GM23338 (cell line): ENCODE data around the gene FYTTD1. TPM values are rescaled to one million over a fixed set of nuclear protein-coding genes. Genes with fewer than 3 reads are reported as not detected.

Experiments
- ATAC-seq: fragments of 200-7000 bp; cut with Tn5 transposase; 3 replicates; pipeline ENCODE4 v1.9.1; 2020
- DNase-seq: peaks from one replicate; pipeline ENCODE4 v3.0.0-alpha.2; 2015; ENCODE audit warnings: low spot score
- H2AFZ ChIP-seq: fragments of 200-600 bp; sonication (generic); 2 replicates; pipeline ENCODE4 v1.8.0; 2016; ENCODE audit warnings: antibody characterized with exemption, mild to moderate bottlenecking, moderate library complexity
- H3F3A ChIP-seq: fragments of 200-600 bp; sonication (generic); replicated peaks from 2 replicates; pipeline ENCODE4 v1.8.0; 2017; ENCODE audit warnings: antibody characterized with exemption, mixed run types, low read depth
- H3K27ac ChIP-seq: fragments of 200-600 bp; sonication (generic); 2 replicates; pipeline ENCODE4 v1.6.1; 2016; ENCODE audit warnings: low read depth
- H3K27me3 ChIP-seq: fragments of 200-600 bp; sonication (generic); 2 replicates; pipeline ENCODE4 v1.8.0; 2016; ENCODE audit warnings: mild to moderate bottlenecking, mixed run types, moderate library complexity; ENCODE audit not compliant: insufficient read depth
- H3K36me3 ChIP-seq: fragments of 200-600 bp; sonication (generic); 2 replicates; pipeline ENCODE4 v1.8.0; 2016; ENCODE audit warnings: mild to moderate bottlenecking; ENCODE audit not compliant: insufficient read depth
- H3K4me1 ChIP-seq: fragments of 200-600 bp; sonication (generic); 2 replicates; pipeline ENCODE4 v1.8.0; 2016; ENCODE audit warnings: mild to moderate bottlenecking, moderate library complexity; ENCODE audit not compliant: insufficient read depth
- H3K4me2 ChIP-seq: fragments of 200-600 bp; sonication (generic); 2 replicates; pipeline ENCODE4 v1.7.1; 2017; ENCODE audit warnings: mixed run types
- H3K4me3 ChIP-seq: fragments of 200-600 bp; sonication (generic); 2 replicates; pipeline ENCODE4 v1.6.1; 2016; ENCODE audit warnings: mixed run types
- H3K79me2 ChIP-seq: fragments of 200-600 bp; sonication (generic); replicated peaks from 2 replicates; pipeline ENCODE4 v1.8.0; 2017; ENCODE audit warnings: mild to moderate bottlenecking; ENCODE audit not compliant: insufficient read depth
- H3K9me2 ChIP-seq: fragments of 200-600 bp; sonication (generic); 2 replicates; pipeline ENCODE4 v1.8.0; 2017; ENCODE audit not compliant: insufficient read depth
- H4K20me1 ChIP-seq: fragments of 200-600 bp; sonication (generic); replicated peaks from 2 replicates; pipeline ENCODE4 v1.8.0; 2017; ENCODE audit warnings: mild to moderate bottlenecking; ENCODE audit not compliant: insufficient read depth
- H3K27ac Mint-ChIP-seq: 2 replicates; pipeline ENCODE4 v1.8.0; 2020; ENCODE audit warnings: inconsistent platforms, mild to moderate bottlenecking, moderate library complexity, mixed read lengths
- H3K27me3 Mint-ChIP-seq: 3 replicates; pipeline ENCODE4 v1.8.0; 2022; ENCODE audit warnings: low read depth, mild to moderate bottlenecking, moderate library complexity, mixed read lengths, inconsistent platforms; ENCODE audit not compliant: insufficient read depth, poor library complexity
- H3K36me3 Mint-ChIP-seq: 3 replicates; pipeline ENCODE4 v1.8.0; 2021; ENCODE audit warnings: low read depth, mild to moderate bottlenecking, inconsistent platforms, moderate library complexity, mixed read lengths
- H3K4me1 Mint-ChIP-seq: 3 replicates; pipeline ENCODE4 v1.8.0; 2020; ENCODE audit warnings: mild to moderate bottlenecking, inconsistent platforms, mixed read lengths
- H3K4me3 Mint-ChIP-seq: 3 replicates; pipeline ENCODE4 v1.8.0; 2021; ENCODE audit warnings: moderate library complexity, mild to moderate bottlenecking, inconsistent platforms, mixed read lengths
- H3K9me3 Mint-ChIP-seq: 3 replicates; pipeline ENCODE4 v1.8.0; 2020; ENCODE audit warnings: moderate library complexity, mild to moderate bottlenecking, inconsistent platforms, mixed read lengths
- CREB1 ChIP-seq: fragments of 250-450 bp; sonication (Bioruptor Pico); IDR thresholded peaks from 2 replicates; pipeline ENCODE4 v1.5.0; 2020; ENCODE audit warnings: low read depth, mild to moderate bottlenecking, moderate library complexity
- CTCF ChIP-seq, 2 experiments: fragments of 200-600 bp in 1 of 2; sonication (generic) in 1 of 2; conservative IDR thresholded peaks; 2 replicates each; pipeline versions ENCODE4 v1.5.1 to v1.6.1; 2016 to 2017; ENCODE audit warnings: antibody characterized with exemption in 2 of 2, low read depth in 2 of 2, mild to moderate bottlenecking in 2 of 2, moderate library complexity in 1 of 2
- ETS1 ChIP-seq: IDR thresholded peaks from 2 replicates; pipeline ENCODE4 v1.6.1; 2016; ENCODE audit warnings: antibody characterized with exemption
- EZH2 ChIP-seq: fragments of 200-600 bp; sonication (generic); IDR thresholded peaks from one replicate; pipeline ENCODE4 v1.8.0; 2017; ENCODE audit warnings: antibody characterized with exemption, mild to moderate bottlenecking, low read depth; ENCODE audit not compliant: unreplicated experiment
- EZH2phosphoT487 ChIP-seq: fragments of 200-600 bp; sonication (generic); IDR thresholded peaks from one replicate; pipeline ENCODE4 v1.8.1; 2018; ENCODE audit warnings: antibody characterized with exemption; ENCODE audit not compliant: unreplicated experiment
- JUNB ChIP-seq: IDR thresholded peaks from one replicate; pipeline ENCODE4 v1.6.1; 2016; ENCODE audit warnings: antibody characterized with exemption; ENCODE audit not compliant: unreplicated experiment
- NANOG ChIP-seq: IDR thresholded peaks from 2 replicates; pipeline ENCODE4 v1.6.1; 2016; ENCODE audit warnings: antibody characterized with exemption, borderline replicate concordance
- POLR2AphosphoS5 ChIP-seq: IDR thresholded peaks from 2 replicates; pipeline ENCODE4 v1.6.1; 2016; ENCODE audit warnings: antibody characterized with exemption, low read depth
- REST ChIP-seq: IDR thresholded peaks from one replicate; pipeline ENCODE4 v1.6.1; 2018; ENCODE audit warnings: antibody characterized with exemption; ENCODE audit not compliant: unreplicated experiment
- STAT1 ChIP-seq: IDR thresholded peaks from one replicate; pipeline ENCODE4 v1.6.1; 2016; ENCODE audit warnings: antibody characterized with exemption; ENCODE audit not compliant: unreplicated experiment
- ZNF114 ChIP-seq: fragments of 250-450 bp; sonication (Bioruptor Pico); IDR thresholded peaks from 2 replicates; pipeline ENCODE4 v1.5.0; 2020; ENCODE audit warnings: mild to moderate bottlenecking, moderate library complexity
- ZNF331 ChIP-seq: fragments of 250-450 bp; sonication (Bioruptor Pico); IDR thresholded peaks from 2 replicates; pipeline ENCODE4 v1.5.0; 2020; ENCODE audit warnings: low read depth, mild to moderate bottlenecking, moderate library complexity
- ZNF462 ChIP-seq: fragments of 250-450 bp; sonication (Bioruptor Pico); IDR thresholded peaks from 2 replicates; pipeline ENCODE4 v1.5.0; 2020; ENCODE audit warnings: mild to moderate bottlenecking, moderate library complexity
- polyA plus RNA-seq: library from polyadenylated mRNA; unstranded; fragments of >200 nt; fragmentation: Nextera tagmentation; extraction: Ambion mirVana; gene quantifications from 2 replicates; pipeline ENCODE4 v1.2.1, GENCODE V29; 2016
- total RNA-seq: library from RNA; depleted of rRNA; stranded (reverse); fragments of >200 nt; shearing (Covaris generic); gene quantifications from 2 replicates; pipeline ENCODE4 v1.2.3, GENCODE V29; 2014

Gene FYTTD1
- total and polyA plus RNA-seq, 2 experiments from 2014 or later, result 13.7 to 14.8 TPM

GRCh38 chr3:197789309-197789708, 39.6 kb downstream of the FYTTD1 start:
- DNase-seq, result no peak
- TF ChIP-seq STAT1 (no peak), ZNF114 (CRISPR knock-in tag) (no peak), EZH2phosphoT487 (no peak), REST (no peak), NANOG (no peak), ETS1 (no peak), POLR2AphosphoS5 (no peak), JUNB (no peak), CTCF (conservative IDR thresholded peaks at IDR 0.05; ENCODE audit: low read depth in 2 of 2) (no peak), CREB1 (no peak), EZH2 (no peak), ZNF462 (CRISPR knock-in tag) (no peak), ZNF331 (CRISPR knock-in tag) (no peak)
- Histone ChIP-seq H3K4me1 (no peaks in the 10 kb centered on the region), H2AFZ (no peak overlapping the region), H3K27me3 (0 out of 2 replicates have a peak, but pooled peaks cover 5% of the 10 kb centered on the region), H3K4me2 (no peak overlapping the region), H3K27ac (no peak overlapping the region), H3K4me3 (no peak overlapping the region), H3K9me2 (no peaks in the 10 kb centered on the region), H3F3A (peaks cover 4% of the 10 kb centered on the region; the same call in 1 of the 2 replicates), H3K36me3 (no peaks in the 10 kb centered on the region), H3K79me2 (peaks cover 28% of the 10 kb centered on the region), H4K20me1 (peaks cover 10% of the 10 kb centered on the region; the same call in 1 of the 2 replicates)
- Mint-ChIP-seq H3K27ac (no peak overlapping the region), H3K36me3 (peaks cover 3% of the 10 kb centered on the region; the same call in 1 of the 3 replicates), H3K4me3 (no peak overlapping the region), H3K4me1 (peaks cover 5% of the 10 kb centered on the region; the same call in 2 of the 3 replicates), H3K9me3 (no peaks in the 10 kb centered on the region; the same call in 2 of the 3 replicates), H3K27me3 (peaks cover 3% of the 10 kb centered on the region)
- no peak for ATAC-seq
